ENCODE measurements around the gene PAFAH1B2.
"Not testable (repeated sequence)": the region's sequence is repeated elsewhere in the genome, so short reads cannot be mapped to it uniquely, and the experiment has no call there.

The PAFAH1B2 gene

DNA sequence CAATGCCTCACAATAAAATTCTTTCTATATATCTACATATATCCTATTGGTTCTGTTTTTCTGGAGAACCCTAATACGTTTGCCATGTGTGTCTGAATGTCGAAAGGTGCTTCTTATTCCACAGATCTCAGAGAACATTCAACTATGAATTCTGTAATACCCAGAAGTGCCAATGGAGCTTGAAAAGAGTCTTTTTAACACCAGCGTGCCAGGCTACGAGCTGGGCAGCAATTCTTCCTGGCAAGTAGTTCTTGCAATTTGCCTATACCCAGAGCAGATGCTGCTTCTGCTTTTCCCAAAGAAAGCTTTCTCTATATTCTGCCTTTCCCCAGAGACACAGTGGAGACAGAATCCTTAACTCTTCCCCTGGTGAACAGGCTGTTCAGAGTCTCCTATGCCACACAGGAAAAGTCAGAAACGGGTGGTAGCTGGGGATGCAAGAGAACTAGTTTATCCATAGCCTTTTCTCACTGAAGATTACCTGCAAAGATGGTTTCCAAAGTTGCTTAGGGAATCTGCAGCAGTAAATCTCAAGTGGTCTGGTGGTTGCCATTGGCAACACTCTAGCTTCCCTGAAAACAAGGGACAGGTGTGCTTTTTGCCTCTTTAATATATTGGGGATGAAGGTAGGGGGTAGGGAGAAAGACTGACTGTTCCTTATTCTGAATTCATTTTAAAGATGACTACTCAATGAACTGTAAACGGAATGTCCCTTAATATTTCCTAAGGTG, 16.8 kb upstream of the PAFAH1B2 start:
- no peak for DNase-seq (ENCODE audit: low spot score)

DNA sequence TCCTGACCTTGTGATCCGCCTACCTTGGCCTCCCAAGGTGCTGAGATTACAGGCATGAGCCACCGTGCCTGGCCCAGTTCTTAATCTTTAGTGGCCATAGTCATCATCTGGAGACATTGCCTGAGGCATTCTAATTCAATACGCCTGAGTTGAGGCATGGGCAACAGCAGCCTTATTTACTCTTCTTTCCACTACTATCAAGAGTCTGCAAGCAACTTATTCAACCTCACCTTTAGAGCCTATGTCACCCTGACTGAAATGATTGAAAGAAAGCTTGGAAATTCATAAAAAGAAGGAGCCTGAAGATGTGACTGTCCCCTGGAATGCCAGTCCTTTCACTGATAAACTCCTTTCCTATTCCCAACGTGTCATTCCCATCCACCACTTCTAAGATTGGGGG, 15.8 kb upstream of the PAFAH1B2 start:
- no peak for DNase-seq (ENCODE audit: low spot score)

DNA sequence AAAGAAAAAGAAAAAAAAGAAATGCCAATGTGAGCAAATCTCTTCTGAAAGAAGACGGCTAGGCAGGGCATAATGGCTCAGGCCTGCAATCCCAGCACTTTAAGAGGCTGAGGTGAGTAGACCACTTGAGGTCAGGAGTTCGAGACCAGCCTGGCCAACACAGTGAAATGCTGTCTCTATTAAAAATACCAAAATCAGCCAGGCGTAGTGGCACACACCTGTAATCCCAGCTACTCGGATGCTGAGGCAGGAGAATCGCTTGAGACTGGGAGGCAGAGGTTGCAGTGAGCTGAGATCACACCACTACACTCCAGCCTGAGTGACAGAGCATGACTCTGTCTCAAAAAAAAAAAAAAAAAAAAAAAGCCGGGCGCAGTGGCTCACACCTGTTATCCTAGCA, 13.7 kb upstream of the PAFAH1B2 start:
- not testable (repeated sequence) for DNase-seq (ENCODE audit: low spot score)

DNA sequence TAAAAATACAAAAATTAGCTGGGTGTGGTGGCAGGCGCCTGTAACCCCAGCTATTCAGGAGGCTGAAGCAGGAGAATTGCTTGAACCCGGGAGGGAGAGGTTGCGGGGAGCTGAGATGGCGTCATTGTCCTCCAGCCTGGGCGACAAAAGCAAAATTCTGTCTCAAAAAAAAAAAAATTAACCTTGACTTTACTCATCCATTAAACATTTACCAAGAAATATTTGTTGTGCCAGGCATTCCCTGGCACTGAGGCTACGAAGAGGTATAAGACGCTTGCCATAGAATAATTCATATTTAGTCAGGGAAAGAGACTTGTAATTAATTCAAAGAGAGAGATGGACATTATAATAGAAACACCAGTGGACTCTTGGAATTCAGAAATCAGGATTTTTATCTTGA, 13.2 kb upstream of the PAFAH1B2 start:
- no peak for DNase-seq (ENCODE audit: low spot score)

GRCh38 chr11:117134431-117134830, 9.7 kb upstream of the PAFAH1B2 start:
- DNase-seq (ENCODE audit: low spot score) = no peak

DNA sequence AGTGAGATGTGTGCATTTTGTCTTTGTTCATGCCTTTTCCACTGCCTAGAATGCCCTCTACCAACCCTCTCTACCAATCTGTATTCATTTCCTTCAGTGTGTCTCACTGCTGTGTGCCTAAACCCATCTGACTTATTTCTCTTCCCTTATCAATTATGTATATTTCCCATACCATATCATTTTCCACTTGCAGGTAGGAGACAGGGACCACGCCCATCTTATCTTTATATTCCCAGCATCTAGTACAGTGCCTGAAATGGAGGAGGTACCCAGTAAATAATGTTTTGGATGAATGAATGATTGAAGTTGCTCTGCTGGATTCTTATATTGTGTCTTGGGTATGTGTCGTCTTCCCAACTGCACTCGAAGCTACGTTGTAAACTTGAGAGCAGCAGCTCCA, 9.1 kb upstream of the PAFAH1B2 start:
- DNase-seq (ENCODE audit: low spot score) = not testable (repeated sequence)

- DNase-seq (ENCODE audit: low spot score) = not testable (repeated sequence)
Observed at GRCh38 chr11:117137223-117138086, 6.6 kb upstream of the PAFAH1B2 start.

DNA sequence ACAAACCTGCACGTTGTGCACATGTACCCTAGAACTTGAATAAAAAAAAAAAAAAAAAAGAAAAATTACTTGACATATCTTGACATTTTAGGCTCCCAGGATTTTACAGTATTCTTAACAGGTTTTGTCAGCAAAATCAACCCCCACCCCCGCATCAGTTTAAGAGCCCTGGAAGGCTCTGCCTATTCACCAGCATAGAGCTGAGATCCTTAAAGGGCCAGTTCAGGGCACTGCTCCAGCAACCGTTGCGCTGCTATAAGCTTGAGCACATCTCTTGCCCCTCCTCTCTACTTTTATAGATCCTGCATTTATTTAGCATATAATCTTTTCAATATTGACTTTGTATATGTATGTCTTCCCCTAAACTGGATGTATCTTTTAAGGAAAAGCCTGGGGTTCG, 697 bp upstream of the PAFAH1B2 start:
- peak; percentile 45 for DNase-seq (ENCODE audit: low spot score)

GRCh38 chr11:117144477-117145392, 648 bp downstream of the PAFAH1B2 start:
- peak; percentile 57 for DNase-seq (ENCODE audit: low spot score)

GRCh38 chr11:117145393-117145761, 1.3 kb downstream of the PAFAH1B2 start:
- peak; percentile 17 for DNase-seq (ENCODE audit: low spot score)

DNA sequence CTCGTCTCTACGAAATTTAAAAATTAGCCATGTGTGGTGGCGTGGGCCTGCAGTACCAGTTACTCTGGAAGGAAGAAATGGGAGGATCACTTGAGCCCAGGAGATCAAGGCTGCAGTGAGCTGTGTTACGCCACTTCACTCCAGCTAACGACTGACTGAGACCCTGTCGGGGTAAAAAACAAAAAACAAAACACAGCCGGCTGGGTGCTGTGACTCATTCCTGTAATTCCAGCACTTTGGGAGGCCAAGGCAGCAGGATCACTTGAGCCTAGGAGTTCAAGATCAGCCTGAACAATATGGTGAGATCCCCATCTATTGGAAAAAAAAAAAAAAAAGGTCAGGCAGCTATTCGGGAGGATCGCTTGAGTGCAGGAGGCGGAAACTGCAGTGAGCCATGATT, 2.4 kb downstream of the PAFAH1B2 start:
- no peak for DNase-seq (ENCODE audit: low spot score)

- DNase-seq (ENCODE audit: low spot score) = no peak
Observed at GRCh38 chr11:117152066-117152465, 8.0 kb downstream of the PAFAH1B2 start.

DNA sequence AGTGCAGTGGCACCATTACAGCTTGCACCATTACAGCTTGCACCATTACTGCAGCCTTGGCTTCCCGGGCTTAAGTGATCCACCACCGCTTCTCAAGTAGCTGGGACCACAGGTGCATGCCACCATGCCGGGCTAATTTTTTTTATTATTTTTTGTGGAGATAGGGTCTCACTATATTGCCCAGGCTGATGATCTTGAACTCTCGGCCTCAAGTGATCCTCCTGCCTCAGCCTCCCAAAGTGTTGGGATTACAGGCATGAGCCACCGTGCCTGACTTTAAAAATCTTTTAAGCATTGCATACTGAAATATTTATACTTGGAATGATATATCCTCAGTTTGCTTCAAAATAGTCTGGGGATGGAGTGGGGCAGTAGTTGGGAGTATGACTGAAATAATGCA, 10.4 kb downstream of the PAFAH1B2 start:
- no peak for DNase-seq (ENCODE audit: low spot score)

DNA sequence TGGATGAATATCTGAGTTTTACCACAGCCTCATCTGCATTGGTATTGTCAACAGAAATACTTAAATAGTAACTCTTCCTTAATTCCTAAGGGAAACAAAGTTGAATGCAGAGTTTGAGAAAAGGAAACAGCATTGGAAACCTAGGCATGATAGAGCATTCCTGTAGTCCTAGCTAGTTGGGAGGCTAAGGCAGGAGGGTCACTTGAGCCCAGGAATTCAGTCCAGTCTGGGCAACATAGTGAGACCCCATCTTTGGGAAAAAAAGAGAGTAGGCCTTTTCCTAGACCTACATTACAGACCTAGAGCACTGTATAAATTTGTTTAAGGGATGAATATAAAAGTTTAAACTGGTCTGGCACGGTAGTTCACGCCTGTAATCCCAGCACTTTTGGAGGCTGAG, 13.4 kb downstream of the PAFAH1B2 start:
- DNase-seq (ENCODE audit: low spot score) = no peak

- DNase-seq (ENCODE audit: low spot score) = no peak
Observed at GRCh38 chr11:117159892-117160291, 15.8 kb downstream of the PAFAH1B2 start.

- DNase-seq (ENCODE audit: low spot score) = no peak
Observed at GRCh38 chr11:117160826-117161225, 16.7 kb downstream of the PAFAH1B2 start.

- no peak for DNase-seq (ENCODE audit: low spot score)
Observed at GRCh38 chr11:117166491-117166890, 22.4 kb downstream of the PAFAH1B2 start.

DNA sequence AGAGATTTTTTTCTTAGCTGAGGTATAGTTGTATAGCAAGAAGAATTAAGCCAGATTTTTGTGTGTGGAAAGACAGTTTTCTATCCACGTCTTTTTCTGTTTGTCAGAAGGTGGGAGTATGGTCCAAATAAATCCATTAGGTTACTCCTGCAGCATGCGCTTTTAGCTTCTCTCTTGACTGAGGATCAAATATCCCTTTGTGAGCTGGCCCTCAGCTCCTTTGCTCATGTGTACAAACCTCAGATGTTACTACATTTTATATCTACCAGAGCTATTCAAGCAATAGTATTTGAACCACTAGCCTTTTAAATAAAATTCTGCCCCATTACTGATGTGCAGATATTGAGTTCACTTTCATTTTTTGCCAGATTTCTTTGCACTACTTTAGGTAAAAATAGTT, 25.6 kb downstream of the PAFAH1B2 start:
- DNase-seq (ENCODE audit: low spot score) = no peak

GRCh38 chr11:117170210-117170609, 26.1 kb downstream of the PAFAH1B2 start:
- no peak for DNase-seq (ENCODE audit: low spot score)

- no peak for DNase-seq (ENCODE audit: low spot score)
Observed at GRCh38 chr11:117171007-117171403, 26.9 kb downstream of the PAFAH1B2 start.

- no peak for DNase-seq (ENCODE audit: low spot score)
Observed at GRCh38 chr11:117171404-117172061, 27.4 kb downstream of the PAFAH1B2 start.
